Dendritic cell treated with granulocyte-macrophage colony-stimulating factor and Interleukin-4, amounts not matched to agents 40 ng/mL and 50 ng/mL, for 4 days (primary cell): ENCODE results near the gene ZBED6.
"Not testable (repeated sequence)": the region's sequence is repeated elsewhere in the genome, so short reads cannot be mapped to it uniquely, and the experiment has no call there.

Source experiments
- H3K27ac Mint-ChIP-seq: one replicate; pipeline ENCODE4 v1.8.0; 2022; ENCODE audit warnings: mild to moderate bottlenecking, mixed read lengths
- H3K27me3 Mint-ChIP-seq: one replicate; pipeline ENCODE4 v1.8.0; 2022; ENCODE audit warnings: mild to moderate bottlenecking, mixed read lengths
- H3K36me3 Mint-ChIP-seq: one replicate; pipeline ENCODE4 v1.8.0; 2022; ENCODE audit warnings: low read depth, mixed read lengths
- H3K4me1 Mint-ChIP-seq: one replicate; pipeline ENCODE4 v1.8.0; 2022; ENCODE audit warnings: low read depth, mixed read lengths
- H3K4me3 Mint-ChIP-seq: one replicate; pipeline ENCODE4 v1.8.0; 2022; ENCODE audit warnings: mild to moderate bottlenecking, moderate library complexity, mixed read lengths
- H3K9me3 Mint-ChIP-seq: one replicate; pipeline ENCODE4 v1.8.0; 2022; ENCODE audit warnings: mixed read lengths
- intact Hi-C: fragments of 100-400 bp; cut with micrococcal nuclease; formaldehyde crosslinking; loops from one replicate; pipeline ENCODE4 v1.15.0; 2022

Gene ZBED6

DNA sequence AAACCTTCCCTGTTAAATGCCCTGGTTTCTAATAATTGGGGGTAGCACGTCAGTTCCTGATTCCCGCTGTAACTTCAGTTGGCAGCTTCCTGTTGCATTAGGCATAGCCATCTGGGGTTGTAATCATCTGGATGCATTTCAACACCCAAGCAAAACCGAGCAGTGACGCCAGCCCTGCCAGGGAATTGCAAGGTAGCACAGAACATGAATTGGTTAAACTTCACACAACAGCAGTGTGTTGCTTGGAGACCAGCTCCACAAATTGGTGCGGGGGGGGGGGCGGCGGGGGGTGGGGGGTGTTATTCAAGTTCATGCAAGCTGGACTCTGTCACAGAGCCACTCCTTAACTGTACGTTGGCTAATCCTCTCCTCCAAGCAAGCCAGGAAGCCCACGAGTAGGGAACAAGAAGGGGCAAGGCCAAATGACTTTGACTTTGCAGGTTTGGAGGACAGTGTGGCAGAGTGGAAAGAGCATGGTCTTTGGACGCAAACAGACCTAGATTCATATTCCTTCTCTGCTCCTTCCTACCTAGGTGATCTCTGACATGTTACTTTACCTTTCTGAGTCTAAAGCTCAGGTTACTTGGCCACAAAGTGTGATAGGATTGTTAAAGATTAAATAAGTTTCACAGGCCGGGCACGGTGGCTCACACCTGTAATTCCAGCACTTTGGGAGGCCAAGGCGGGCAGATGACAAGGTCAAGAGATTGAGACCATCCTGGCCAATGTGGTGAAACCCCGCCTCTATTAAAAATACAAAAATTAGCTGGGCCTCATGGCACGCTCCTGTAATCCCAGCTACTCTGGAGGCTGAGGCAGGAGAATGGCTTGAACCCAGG, 25.7 kb upstream of the ZBED6 start:
- intact Hi-C loops: no loop called here
- H3K36me3 Mint-ChIP-seq: no peaks in the 10 kb centered on the region
- no peaks in the 10 kb centered on the region for H3K27me3 Mint-ChIP-seq
- H3K4me1 Mint-ChIP-seq: peaks cover 21% of the 10 kb centered on the region
- no peak overlapping the region for H3K4me3 Mint-ChIP-seq
- H3K27ac Mint-ChIP-seq: peak overlapping the region; percentile 44
- H3K9me3 Mint-ChIP-seq: no peaks in the 10 kb centered on the region

- Mint-ChIP-seq H3K27ac (no peak overlapping the region), H3K4me3 (no peak overlapping the region), H3K36me3 (no peaks in the 10 kb centered on the region), H3K27me3 (no peaks in the 10 kb centered on the region), H3K4me1 (peaks cover 21% of the 10 kb centered on the region), H3K9me3 (no peaks in the 10 kb centered on the region)
- intact Hi-C loops: no loop called here
These were observed 23.5 kb upstream of the ZBED6 start for GRCh38 chr1:203771901-203772301.

DNA sequence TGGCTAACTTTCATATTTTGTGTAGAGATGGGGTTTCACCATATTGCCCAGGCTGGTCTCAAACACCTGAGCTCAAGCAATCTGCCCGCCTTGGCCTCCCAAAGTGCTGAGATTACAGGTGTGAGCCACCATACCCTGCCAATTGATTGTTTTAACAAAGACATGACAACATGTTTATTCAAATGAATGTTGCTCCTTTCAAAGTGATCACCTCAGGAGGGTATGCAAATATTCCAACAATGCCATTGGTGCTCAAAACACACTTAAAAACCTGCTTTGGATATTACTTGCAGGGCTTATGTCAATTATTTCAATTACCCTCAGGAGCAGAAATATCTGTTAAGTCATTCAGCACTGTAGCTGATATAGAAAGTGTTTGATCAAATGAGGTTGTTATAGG, 22.6 kb upstream of the ZBED6 start:
- Mint-ChIP-seq H3K9me3 (no peaks in the 10 kb centered on the region), H3K36me3 (no peaks in the 10 kb centered on the region), H3K4me1 (peaks cover 21% of the 10 kb centered on the region), H3K4me3 (no peak overlapping the region), H3K27ac (no peak overlapping the region), H3K27me3 (no peaks in the 10 kb centered on the region)
- intact Hi-C loops: no loop called here

- Mint-ChIP-seq H3K36me3 (no peaks in the 10 kb centered on the region), H3K4me3 (no peak overlapping the region), H3K27ac (no peak overlapping the region), H3K4me1 (no peaks in the 10 kb centered on the region), H3K27me3 (no peaks in the 10 kb centered on the region), H3K9me3 (no peaks in the 10 kb centered on the region)
- intact Hi-C loops: loop anchor here (2.0 kb wide), 1 partner anchor 272 kb away; no protein-coding TSS in a partner anchor
These were observed 18.8 kb upstream of the ZBED6 start for GRCh38 chr1:203776636-203777035.

DNA sequence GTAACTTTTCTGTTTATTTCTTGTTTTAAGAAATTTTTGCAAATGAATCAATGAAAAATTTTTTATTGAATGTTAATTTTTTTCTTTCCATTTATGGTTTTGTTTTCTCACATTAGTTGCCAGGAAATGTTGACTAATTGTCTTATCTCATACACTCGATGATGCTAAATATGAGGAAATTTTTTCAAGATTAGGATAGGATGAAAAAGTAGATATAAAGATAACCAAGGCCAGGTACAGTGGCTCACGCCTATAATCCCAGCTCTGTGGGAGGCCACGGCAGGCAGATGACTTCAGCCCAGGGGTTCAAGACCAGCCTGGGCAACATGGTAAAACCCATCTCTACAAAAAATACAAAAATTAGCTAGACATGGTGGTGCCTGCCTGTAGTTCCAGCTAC, 17.8 kb upstream of the ZBED6 start:
- Mint-ChIP-seq H3K4me3 (no peak overlapping the region), H3K36me3 (no peaks in the 10 kb centered on the region), H3K27me3 (no peaks in the 10 kb centered on the region), H3K4me1 (no peaks in the 10 kb centered on the region), H3K9me3 (no peaks in the 10 kb centered on the region), H3K27ac (no peak overlapping the region)
- intact Hi-C loops: loop anchor here (2.0 kb wide), 1 partner anchor 273 kb away; no protein-coding TSS in a partner anchor

GRCh38 chr1:203778146-203778545, 17.3 kb upstream of the ZBED6 start:
- no peak overlapping the region for H3K27ac Mint-ChIP-seq
- no peak overlapping the region for H3K4me3 Mint-ChIP-seq
- H3K9me3 Mint-ChIP-seq: no peaks in the 10 kb centered on the region
- H3K27me3 Mint-ChIP-seq: no peaks in the 10 kb centered on the region
- no peaks in the 10 kb centered on the region for H3K36me3 Mint-ChIP-seq
- no peaks in the 10 kb centered on the region for H3K4me1 Mint-ChIP-seq
- intact Hi-C loops: no loop called here

DNA sequence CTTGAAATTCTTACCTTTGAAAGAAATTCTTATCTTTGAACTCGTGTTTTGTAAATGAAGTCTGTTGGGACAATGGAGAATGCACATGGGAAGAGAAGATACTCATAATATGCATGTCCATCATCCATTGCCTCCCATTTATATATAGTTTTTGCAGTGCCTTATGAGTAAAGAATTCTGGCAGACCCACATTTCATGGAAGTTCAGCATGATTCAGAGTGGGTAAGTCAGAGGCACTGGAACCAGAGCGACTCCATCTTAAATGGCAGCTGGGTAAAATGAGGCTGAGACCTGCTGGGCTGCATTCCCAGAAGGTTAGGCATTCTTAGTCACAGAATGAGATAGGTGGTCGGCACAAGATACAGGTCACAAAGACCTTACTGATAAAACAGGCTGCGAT, 16.6 kb upstream of the ZBED6 start:
- H3K4me3 Mint-ChIP-seq: no peak overlapping the region
- no peaks in the 10 kb centered on the region for H3K36me3 Mint-ChIP-seq
- H3K27me3 Mint-ChIP-seq: no peaks in the 10 kb centered on the region
- no peak overlapping the region for H3K27ac Mint-ChIP-seq
- H3K4me1 Mint-ChIP-seq: no peaks in the 10 kb centered on the region
- intact Hi-C loops: no loop called here
- no peaks in the 10 kb centered on the region for H3K9me3 Mint-ChIP-seq

GRCh38 chr1:203781962-203782361, 13.5 kb upstream of the ZBED6 start:
- intact Hi-C loops: no loop called here
- Mint-ChIP-seq H3K36me3 (no peaks in the 10 kb centered on the region), H3K4me3 (no peak overlapping the region), H3K4me1 (no peaks in the 10 kb centered on the region), H3K27me3 (no peaks in the 10 kb centered on the region), H3K27ac (no peak overlapping the region), H3K9me3 (no peaks in the 10 kb centered on the region)

DNA sequence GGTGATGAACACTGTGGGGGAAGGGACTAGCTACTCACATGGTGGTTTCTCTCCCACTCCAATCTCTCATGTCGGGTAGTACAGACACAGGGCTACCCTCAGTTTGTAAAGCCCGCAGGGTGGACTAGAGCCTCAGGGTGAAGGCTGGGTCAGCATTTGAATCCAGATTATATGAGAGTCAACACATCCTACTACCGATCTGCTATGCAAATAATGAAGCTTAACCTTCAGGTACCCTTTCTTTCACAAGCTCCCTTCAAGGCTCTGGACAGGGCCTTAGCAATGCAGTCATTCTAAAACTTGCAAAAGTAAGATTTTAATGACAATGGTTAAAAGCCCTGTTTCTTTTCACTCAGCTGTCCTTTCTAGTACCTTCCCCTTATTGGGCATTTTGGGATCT, 5.5 kb upstream of the ZBED6 start:
- Mint-ChIP-seq H3K4me1 (peaks cover 4% of the 10 kb centered on the region), H3K27me3 (no peaks in the 10 kb centered on the region), H3K4me3 (no peak overlapping the region), H3K27ac (no peak overlapping the region), H3K36me3 (no peaks in the 10 kb centered on the region), H3K9me3 (no peaks in the 10 kb centered on the region)
- intact Hi-C loops: no loop called here

DNA sequence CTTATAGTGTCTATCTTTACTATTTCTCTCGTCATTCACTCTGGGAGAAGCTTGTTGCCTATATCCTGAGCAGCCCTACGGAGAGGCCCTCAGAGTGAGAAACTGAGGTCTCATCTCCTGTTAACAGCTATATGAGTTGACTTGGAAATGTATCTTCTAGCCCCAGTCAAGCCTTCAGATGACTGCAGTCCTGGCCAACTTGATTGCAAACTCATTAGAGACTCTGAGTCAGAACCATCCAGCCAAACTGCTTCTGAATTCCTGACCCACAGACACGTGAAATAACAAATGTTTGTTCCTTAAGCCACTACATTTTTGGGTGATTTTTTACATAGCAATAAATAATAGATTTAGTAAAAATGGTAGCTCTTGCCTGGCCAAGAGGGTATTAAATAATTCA, 3.9 kb upstream of the ZBED6 start:
- no peaks in the 10 kb centered on the region for H3K27me3 Mint-ChIP-seq
- intact Hi-C loops: no loop called here

DNA sequence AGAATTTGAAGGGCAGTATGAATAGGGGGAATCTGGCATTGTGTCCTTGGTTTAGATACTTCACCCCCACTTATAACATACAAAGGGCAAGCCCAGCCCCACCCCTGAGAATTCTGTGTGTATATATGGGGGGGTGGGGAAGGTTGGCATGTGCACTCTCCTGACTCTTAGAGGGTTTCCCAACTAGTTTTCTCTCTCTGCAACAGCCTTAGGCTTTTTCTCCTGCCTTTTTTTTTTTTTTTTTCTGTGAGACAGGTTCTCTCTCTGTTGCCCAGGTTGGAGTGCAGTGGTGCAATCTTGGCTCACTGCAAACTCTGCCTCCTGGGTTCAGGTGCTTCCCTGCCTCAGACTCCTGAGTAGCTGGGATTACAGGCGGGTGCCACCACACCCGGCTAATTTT, 2.9 kb upstream of the ZBED6 start:
- H3K9me3 Mint-ChIP-seq: no peaks in the 10 kb centered on the region
- no peak overlapping the region for H3K4me3 Mint-ChIP-seq
- H3K27me3 Mint-ChIP-seq: no peaks in the 10 kb centered on the region
- peaks cover 21% of the 10 kb centered on the region for H3K36me3 Mint-ChIP-seq
- H3K27ac Mint-ChIP-seq: no peak overlapping the region
- intact Hi-C loops: no loop called here
- H3K4me1 Mint-ChIP-seq: peaks cover 14% of the 10 kb centered on the region

More for the DNA sequence above, 3.9 kb upstream of the ZBED6 start:
- H3K27ac Mint-ChIP-seq: no peak overlapping the region
- H3K36me3 Mint-ChIP-seq: peaks cover 12% of the 10 kb centered on the region
- no peak overlapping the region for H3K4me3 Mint-ChIP-seq
- H3K4me1 Mint-ChIP-seq: peaks cover 6% of the 10 kb centered on the region
- no peaks in the 10 kb centered on the region for H3K9me3 Mint-ChIP-seq

DNA sequence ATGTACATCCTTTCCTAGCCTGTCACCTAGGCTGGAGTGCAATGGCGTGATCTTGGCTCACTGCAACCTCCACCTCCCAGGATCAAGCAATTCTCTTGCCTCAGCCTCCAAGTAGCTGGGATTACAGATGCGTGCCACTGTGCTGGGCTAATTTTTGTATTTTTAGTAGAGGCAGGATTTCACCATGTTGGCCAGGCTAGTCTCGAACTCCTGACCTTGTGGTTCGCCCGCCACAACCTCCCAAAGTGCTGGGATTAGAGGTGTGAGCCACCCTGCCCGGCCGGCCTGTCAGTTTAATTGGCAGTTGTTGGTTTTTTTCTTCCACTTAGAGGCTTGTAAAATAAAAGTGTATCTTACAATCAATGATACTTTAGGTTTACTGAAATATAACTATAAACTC, 1.9 kb upstream of the ZBED6 start:
- H3K36me3 Mint-ChIP-seq: peaks cover 29% of the 10 kb centered on the region
- H3K27ac Mint-ChIP-seq, H3K27me3 Mint-ChIP-seq, intact Hi-C loops, H3K4me3 Mint-ChIP-seq, H3K9me3 Mint-ChIP-seq: not testable (repeated sequence)
- peaks cover 24% of the 10 kb centered on the region for H3K4me1 Mint-ChIP-seq

- Mint-ChIP-seq H3K9me3 (no peaks in the 10 kb centered on the region), H3K27me3 (no peaks in the 10 kb centered on the region), H3K4me1 (peaks cover 25% of the 10 kb centered on the region), H3K4me3 (peak overlapping the region; percentile 95), H3K36me3 (peaks cover 29% of the 10 kb centered on the region), H3K27ac (peak overlapping the region; percentile 90)
- intact Hi-C loops: no loop called here
These were observed 521 bp upstream of the ZBED6 start for GRCh38 chr1:203794764-203795440.

- peaks cover 28% of the 10 kb centered on the region for H3K4me1 Mint-ChIP-seq
These were observed 798 bp downstream of the ZBED6 start for GRCh38 chr1:203796236-203796605.

More at GRCh38 chr1:203796236-203796605, 798 bp downstream of the ZBED6 start:
- peaks cover 29% of the 10 kb centered on the region for H3K36me3 Mint-ChIP-seq
- H3K4me3 Mint-ChIP-seq: peak overlapping the region; percentile 95
- intact Hi-C loops: no loop called here
- H3K27ac Mint-ChIP-seq: peak overlapping the region; percentile 90
- no peaks in the 10 kb centered on the region for H3K9me3 Mint-ChIP-seq
- no peaks in the 10 kb centered on the region for H3K27me3 Mint-ChIP-seq
